SK-N-SH (cell line): ENCODE data around the gene DIAPH2.

Experiments used
- GABPA ChIP-seq: IDR thresholded peaks from 2 replicates; pipeline ENCODE4 v1.4.0; 2012; ENCODE audit warnings: low read depth, mild to moderate bottlenecking
- POLR2AphosphoS5 ChIP-seq: IDR thresholded peaks from 2 replicates; pipeline ENCODE4 v1.6.1; 2012; ENCODE audit warnings: low read depth, low read length
- RAD21 ChIP-seq: IDR thresholded peaks from 2 replicates; pipeline ENCODE4 v1.6.1; 2012; ENCODE audit warnings: mild to moderate bottlenecking, low read length
- TF ChIP-seq, protein P1 (sequence below): fragments of 200-600 bp; sonication (generic); IDR thresholded peaks from 2 replicates; pipeline ENCODE4 v1.6.1; 2017; ENCODE audit warnings: antibody characterized with exemption, mild to moderate bottlenecking, moderate library complexity

DNA sequence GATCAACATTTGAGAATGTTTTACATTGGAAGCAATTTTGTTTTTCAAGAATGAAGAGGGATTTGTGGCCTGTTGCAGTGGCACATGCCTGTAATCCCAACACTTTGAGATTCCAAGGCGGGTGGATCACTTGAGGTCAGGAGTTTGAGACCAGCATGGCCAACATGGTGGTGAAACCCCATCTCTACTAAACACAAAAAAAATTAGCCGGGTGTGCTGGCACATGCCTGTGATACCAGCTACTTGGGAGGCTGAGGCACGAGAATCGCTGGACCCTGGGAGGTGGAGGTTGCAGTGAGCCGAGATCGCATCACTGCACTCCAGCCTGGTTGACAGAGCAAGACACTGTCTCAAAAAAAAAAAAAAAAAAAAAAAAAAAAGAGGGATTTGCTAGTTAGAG is 326.9 kb downstream of the DIAPH2 start:
- TF ChIP-seq RAD21 (no peak), GABPA (no peak), POLR2AphosphoS5 (no peak)
- TF ChIP-seq, protein P1, sequence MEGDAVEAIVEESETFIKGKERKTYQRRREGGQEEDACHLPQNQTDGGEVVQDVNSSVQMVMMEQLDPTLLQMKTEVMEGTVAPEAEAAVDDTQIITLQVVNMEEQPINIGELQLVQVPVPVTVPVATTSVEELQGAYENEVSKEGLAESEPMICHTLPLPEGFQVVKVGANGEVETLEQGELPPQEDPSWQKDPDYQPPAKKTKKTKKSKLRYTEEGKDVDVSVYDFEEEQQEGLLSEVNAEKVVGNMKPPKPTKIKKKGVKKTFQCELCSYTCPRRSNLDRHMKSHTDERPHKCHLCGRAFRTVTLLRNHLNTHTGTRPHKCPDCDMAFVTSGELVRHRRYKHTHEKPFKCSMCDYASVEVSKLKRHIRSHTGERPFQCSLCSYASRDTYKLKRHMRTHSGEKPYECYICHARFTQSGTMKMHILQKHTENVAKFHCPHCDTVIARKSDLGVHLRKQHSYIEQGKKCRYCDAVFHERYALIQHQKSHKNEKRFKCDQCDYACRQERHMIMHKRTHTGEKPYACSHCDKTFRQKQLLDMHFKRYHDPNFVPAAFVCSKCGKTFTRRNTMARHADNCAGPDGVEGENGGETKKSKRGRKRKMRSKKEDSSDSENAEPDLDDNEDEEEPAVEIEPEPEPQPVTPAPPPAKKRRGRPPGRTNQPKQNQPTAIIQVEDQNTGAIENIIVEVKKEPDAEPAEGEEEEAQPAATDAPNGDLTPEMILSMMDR = no peak
